ENCODE measurements around the gene PLEK. TPM values are rescaled to one million over a fixed set of nuclear protein-coding genes. Genes with fewer than 3 reads are reported as not detected.

Gene PLEK
- total and polyA plus RNA-seq, 2 donors (not counting 3 experiments of a cell fraction or from before 2014, with no cell fraction given), result 0.03 to 0.11 TPM

- Histone ChIP-seq H3K4me3 (replicated peaks in 1 of 3; ENCODE audit: insufficient read depth in 1 of 3, low read depth in 1 of 3, low read length in 3 of 3) (no peak overlapping the region), H3K4me2 (ENCODE audit: insufficient read depth, low read length) (no peak overlapping the region), H3K36me3 (ENCODE audit: control insufficient read depth in 2 of 2, extremely low read depth in 1 of 2, insufficient read depth in 2 of 2, low read length in 2 of 2) (no peaks in the 10 kb centered on the region), H3K9ac (replicated peaks; ENCODE audit: extremely low read depth, insufficient read depth, low read length) (no peak overlapping the region), H3K27me3 (ENCODE audit: control insufficient read depth in 2 of 2, insufficient read depth in 2 of 2, low read length in 2 of 2) (peaks cover 5 to 13% of the 10 kb centered on the region in 2 experiments), H4K20me1 (replicated peaks; ENCODE audit: control insufficient read depth, extremely low read depth, insufficient read depth, low read length) (no peaks in the 10 kb centered on the region), H2AFZ (ENCODE audit: low read depth, low read length) (no peak overlapping the region), H3K79me2 (ENCODE audit: control insufficient read depth, insufficient read depth, low read length) (no peaks in the 10 kb centered on the region), H3K9me1 (replicated peaks; ENCODE audit: control insufficient read depth, extremely low read depth, insufficient read depth, low read length) (no peaks in the 10 kb centered on the region), H3K9me3 (replicated peaks; ENCODE audit: control insufficient read depth, insufficient read depth, low read length) (no peaks in the 10 kb centered on the region), H3K4me1 (ENCODE audit: control insufficient read depth, extremely low read depth, insufficient read depth, low read length) (no peaks in the 10 kb centered on the region), H3K27ac (ENCODE audit: insufficient read depth, low read depth, low read length) (no peak overlapping the region)
- no TSS peak for BruUV-seq (replicated peaks)
- FAIRE-seq (no peak), DNase-seq (ENCODE audit: low read depth, low spot score) (no peak)
- dilution Hi-C loops (cut with MboI; ENCODE audit: extremely low pct_ligation_motif_present, low sequenced_read_pairs), result no loop called here
- intact Hi-C loops (cut with micrococcal nuclease), result no loop called here
- ChIA-PET CTCF (no interaction called here), POLR2A (no interaction called here)
- TF ChIP-seq MYC (IDR thresholded peaks at IDR 0.05; ENCODE audit: low read depth, low read length) (no peak), CTCF (IDR thresholded peaks at IDR 0.05; ENCODE audit: extremely low read depth in 1 of 2, insufficient read depth in 1 of 2, low read depth in 1 of 2, low read length in 2 of 2) (no peak), GATA2 (IDR thresholded peaks at IDR 0.05; ENCODE audit: insufficient read depth, insufficient read length, low read depth, low read length) (no peak), POLR2AphosphoS5 (IDR thresholded peaks at IDR 0.05; ENCODE audit: insufficient read depth, low read depth, low read length) (no peak), POLR2A (IDR thresholded peaks at IDR 0.05; ENCODE audit: low read depth, low read length) (no peak), FOS (IDR thresholded peaks at IDR 0.05; ENCODE audit: borderline replicate concordance, insufficient read depth, low read length) (no peak), JUN (IDR thresholded peaks at IDR 0.05; ENCODE audit: borderline replicate concordance, insufficient read depth, insufficient read length, low read depth) (no peak), EZH2 (IDR thresholded peaks at IDR 0.05; ENCODE audit: borderline replicate concordance, low read depth, low read length, severe bottlenecking) (no peak)
- TF ChIP-seq, protein P1, sequence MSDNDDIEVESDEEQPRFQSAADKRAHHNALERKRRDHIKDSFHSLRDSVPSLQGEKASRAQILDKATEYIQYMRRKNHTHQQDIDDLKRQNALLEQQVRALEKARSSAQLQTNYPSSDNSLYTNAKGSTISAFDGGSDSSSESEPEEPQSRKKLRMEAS (IDR thresholded peaks at IDR 0.05; ENCODE audit: insufficient read depth, insufficient read length), result no peak
These were observed 4.3 kb downstream of the PLEK start for GRCh38 chr2:68369337-68369734.
